ENCODE results near the gene STK10. TPM values are rescaled to one million over a fixed set of nuclear protein-coding genes. Genes with fewer than 3 reads are reported as not detected.

STK10 gene
- total RNA-seq, 1 experiment from 2014 or later = 24.9 TPM

DNA sequence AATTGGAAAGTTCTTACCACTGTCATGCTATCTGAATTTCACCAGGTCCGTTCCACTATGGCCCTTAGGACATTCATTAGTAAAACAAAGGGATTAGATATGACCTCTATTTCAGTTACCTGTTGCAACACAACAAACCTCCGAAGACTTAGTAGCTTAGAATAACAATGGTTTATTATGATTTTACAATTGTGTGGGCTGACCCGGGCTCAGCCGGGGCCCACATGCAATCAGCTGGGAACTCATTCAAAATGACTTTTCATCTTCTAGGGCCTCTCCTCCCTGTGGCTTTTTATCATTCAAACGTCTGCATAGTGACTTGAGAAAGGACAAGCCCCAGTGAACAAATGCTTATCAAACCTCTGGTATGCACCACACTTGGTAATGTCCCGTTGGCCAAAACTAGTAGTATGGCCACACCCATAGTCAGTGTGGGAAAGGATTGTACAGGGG is 179.3 kb downstream of the STK10 start:
- Histone ChIP-seq H3K4me1 (ENCODE audit: low read length) (peaks cover 22% of the 10 kb centered on the region), H3K79me2 (ENCODE audit: low read length) (peaks cover 33% of the 10 kb centered on the region), H3K27ac (ENCODE audit: low read length) (no peak overlapping the region), H3K9me3 (ENCODE audit: low read length) (no peaks in the 10 kb centered on the region), H3K27me3 (ENCODE audit: low read length) (no peaks in the 10 kb centered on the region), H2AFZ (ENCODE audit: low read length) (no peak overlapping the region), H3K9me2 (replicated peaks; ENCODE audit: insufficient read depth, low read length) (no peaks in the 10 kb centered on the region), H4K20me1 (ENCODE audit: insufficient read depth, low read depth, low read length) (peaks cover 12% of the 10 kb centered on the region; the same call in 1 of the 2 replicates), H3K36me3 (ENCODE audit: insufficient read depth, low read length) (no peaks in the 10 kb centered on the region), H3K4me3 (ENCODE audit: low read length) (no peak overlapping the region), H3K4me2 (ENCODE audit: low read depth, low read length, poor library complexity, severe bottlenecking) (no peak overlapping the region), H3K9ac (ENCODE audit: low read length) (no peak overlapping the region)
- DNase-seq = no peak

DNA sequence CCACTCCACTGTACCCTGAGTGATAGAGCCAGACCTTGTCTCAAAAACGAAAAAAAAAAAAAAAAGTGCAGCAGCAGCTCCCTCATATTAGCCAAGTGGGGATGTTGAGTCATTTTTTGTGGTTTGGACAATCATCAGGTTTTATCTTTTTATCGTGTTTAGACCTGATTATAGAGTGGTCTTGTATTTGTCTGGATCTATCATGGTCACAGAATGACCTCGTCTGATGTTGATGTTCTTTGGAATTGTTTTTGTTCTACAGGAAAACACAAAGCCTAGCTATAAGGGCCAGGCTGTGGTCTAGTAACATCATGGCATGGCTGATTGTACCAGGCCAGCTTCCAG is 179.9 kb downstream of the STK10 start:
- Histone ChIP-seq H3K9me3 (ENCODE audit: low read length) (no peaks in the 10 kb centered on the region), H3K4me2 (ENCODE audit: low read depth, low read length, poor library complexity, severe bottlenecking) (peak overlapping the region; percentile 90), H3K79me2 (ENCODE audit: low read length) (peaks cover 39% of the 10 kb centered on the region), H3K4me3 (ENCODE audit: low read length) (peak overlapping the region; percentile 83; the same call in 1 of the 2 replicates), H3K27me3 (ENCODE audit: low read length) (no peaks in the 10 kb centered on the region), H3K36me3 (ENCODE audit: insufficient read depth, low read length) (no peaks in the 10 kb centered on the region), H3K9me2 (replicated peaks; ENCODE audit: insufficient read depth, low read length) (no peaks in the 10 kb centered on the region), H3K4me1 (ENCODE audit: low read length) (peaks cover 29% of the 10 kb centered on the region), H3K27ac (ENCODE audit: low read length) (no peak overlapping the region), H4K20me1 (ENCODE audit: insufficient read depth, low read depth, low read length) (peaks cover 17% of the 10 kb centered on the region), H2AFZ (ENCODE audit: low read length) (no peak overlapping the region), H3K9ac (ENCODE audit: low read length) (no peak overlapping the region)
- DNase-seq = no peak

DNA sequence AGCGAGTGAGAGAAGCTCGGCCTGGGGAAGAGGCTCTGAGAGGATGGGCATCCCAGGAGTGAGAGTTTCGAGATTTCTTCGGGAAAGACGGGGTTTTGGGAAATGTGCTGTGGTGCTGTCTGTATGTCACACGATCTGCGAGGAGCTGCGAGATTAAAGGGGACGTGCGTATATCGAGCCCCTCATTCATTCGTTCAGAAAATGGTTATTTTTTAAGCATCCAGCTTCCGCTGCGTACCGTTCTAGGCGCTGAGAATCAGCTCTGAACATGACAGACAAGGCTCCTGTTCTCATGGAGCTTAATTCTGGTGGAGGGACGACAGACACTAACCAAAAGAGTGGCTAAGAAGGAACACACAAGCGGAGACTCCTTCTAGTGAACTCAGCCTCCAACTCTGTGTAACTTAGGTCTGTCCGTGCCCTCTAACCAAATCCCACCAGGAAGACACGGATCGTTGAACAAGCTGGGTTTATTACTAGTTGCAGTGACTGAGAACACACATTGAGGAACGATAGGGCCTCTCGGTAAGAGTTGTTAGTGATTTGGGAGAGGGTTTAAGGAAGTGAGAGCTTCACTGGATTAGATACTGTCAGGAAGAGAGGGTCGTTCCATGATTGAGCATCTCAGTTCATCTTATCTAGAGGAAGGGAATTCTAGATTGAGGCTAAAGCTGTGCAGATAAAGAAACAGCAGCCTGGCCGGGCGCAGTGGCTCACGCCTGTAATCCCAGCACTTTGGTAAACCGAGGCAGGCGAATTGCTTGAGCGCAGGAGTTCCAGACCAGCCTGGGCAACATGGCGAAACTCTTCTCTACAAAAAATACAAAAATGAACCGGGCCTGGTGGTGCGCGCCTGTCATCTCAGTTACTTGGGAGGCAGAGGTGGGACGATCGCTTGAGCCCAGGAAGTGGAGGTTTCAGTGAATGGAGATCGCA is 180.6 kb downstream of the STK10 start:
- no peaks in the 10 kb centered on the region for H3K36me3 ChIP-seq (ENCODE audit: insufficient read depth, low read length)
- peaks cover 46% of the 10 kb centered on the region for H3K79me2 ChIP-seq (ENCODE audit: low read length)
- H3K27me3 ChIP-seq (ENCODE audit: low read length) = no peaks in the 10 kb centered on the region
- H3K9me2 ChIP-seq (replicated peaks; ENCODE audit: insufficient read depth, low read length) = no peaks in the 10 kb centered on the region
- peak overlapping the region; percentile 92 for H2AFZ ChIP-seq (ENCODE audit: low read length)
- peaks cover 17% of the 10 kb centered on the region for H4K20me1 ChIP-seq (ENCODE audit: insufficient read depth, low read depth, low read length)
- peak; percentile 72 for DNase-seq
- no peak overlapping the region for H3K27ac ChIP-seq (ENCODE audit: low read length)
- H3K9ac ChIP-seq (ENCODE audit: low read length) = peak overlapping the region; percentile 78
- peak overlapping the region; percentile 83 for H3K4me3 ChIP-seq (ENCODE audit: low read length)
- peaks cover 35% of the 10 kb centered on the region for H3K4me1 ChIP-seq (ENCODE audit: low read length)
- H3K4me2 ChIP-seq (ENCODE audit: low read depth, low read length, poor library complexity, severe bottlenecking) = peak overlapping the region; percentile 90
- no peaks in the 10 kb centered on the region for H3K9me3 ChIP-seq (ENCODE audit: low read length)

DNA sequence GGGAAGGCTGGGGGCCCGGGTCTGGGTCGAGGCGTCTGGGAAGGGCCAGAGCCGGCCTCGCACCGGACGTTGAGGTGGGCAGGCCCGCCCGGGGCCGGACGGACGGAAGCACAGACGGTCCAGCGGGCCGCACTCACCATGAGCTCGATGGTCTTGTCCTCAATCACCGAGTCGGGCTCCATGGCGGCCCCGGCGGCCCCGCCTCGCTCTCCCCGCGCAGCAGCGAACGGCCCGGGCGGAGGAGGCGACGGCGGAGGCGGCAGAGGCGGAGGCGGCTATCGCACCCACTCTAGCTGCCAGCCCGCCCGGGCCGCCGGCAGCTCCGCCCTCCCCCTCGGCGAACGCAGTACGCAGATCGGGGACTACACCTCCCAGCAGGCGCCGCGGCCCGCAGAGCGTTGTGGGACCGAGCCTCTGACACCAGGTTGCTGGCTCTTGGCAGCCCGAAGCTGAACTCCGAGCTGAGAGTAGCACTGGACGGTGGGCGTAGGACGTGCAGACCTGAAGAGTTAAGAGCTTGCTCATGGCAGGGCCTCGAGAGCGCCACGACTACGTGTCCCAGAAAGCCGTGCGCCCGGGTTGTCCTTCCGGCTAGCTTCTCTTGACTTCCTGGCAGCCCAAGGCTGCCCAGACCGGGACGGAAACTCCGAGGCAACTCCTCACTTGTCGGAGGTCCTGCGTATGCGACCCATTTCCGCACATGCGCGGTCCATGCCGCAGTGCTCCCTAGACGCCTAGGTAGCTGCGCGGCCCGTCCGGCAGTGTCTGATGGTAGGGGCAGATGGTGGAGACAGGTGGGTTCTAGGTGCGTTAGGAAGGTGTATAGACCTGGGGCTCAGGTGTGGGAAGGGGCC is 181.5 kb downstream of the STK10 start, which contains the start of gene FBXW11:
TSS of gene FBXW11 (minus strand) at position 318 of the 854 bp plus-strand sequence. CDS start at position 182, 136 bp downstream.
- Histone ChIP-seq H3K36me3 (ENCODE audit: insufficient read depth, low read length) (peaks cover 5% of the 10 kb centered on the region; the same call in 1 of the 2 replicates), H3K4me3 (ENCODE audit: low read length) (peak within 1 kb of the TSS; percentile 83), H3K9me3 (ENCODE audit: low read length) (no peaks in the 10 kb centered on the region), H3K27ac (ENCODE audit: low read length) (peak within 1 kb of the TSS; percentile 71), H2AFZ (ENCODE audit: low read length) (peak within 1 kb of the TSS; percentile 92), H3K9ac (ENCODE audit: low read length) (peak within 1 kb of the TSS; percentile 78), H4K20me1 (ENCODE audit: insufficient read depth, low read depth, low read length) (peaks cover 17% of the 10 kb centered on the region), H3K79me2 (ENCODE audit: low read length) (peaks cover 54% of the 10 kb centered on the region), H3K4me1 (ENCODE audit: low read length) (peaks cover 43% of the 10 kb centered on the region), H3K4me2 (ENCODE audit: low read depth, low read length, poor library complexity, severe bottlenecking) (peak within 1 kb of the TSS; percentile 90), H3K9me2 (replicated peaks; ENCODE audit: insufficient read depth, low read length) (no peaks in the 10 kb centered on the region), H3K27me3 (ENCODE audit: low read length) (no peaks in the 10 kb centered on the region)
- DNase-seq = peak; percentile 99

DNA sequence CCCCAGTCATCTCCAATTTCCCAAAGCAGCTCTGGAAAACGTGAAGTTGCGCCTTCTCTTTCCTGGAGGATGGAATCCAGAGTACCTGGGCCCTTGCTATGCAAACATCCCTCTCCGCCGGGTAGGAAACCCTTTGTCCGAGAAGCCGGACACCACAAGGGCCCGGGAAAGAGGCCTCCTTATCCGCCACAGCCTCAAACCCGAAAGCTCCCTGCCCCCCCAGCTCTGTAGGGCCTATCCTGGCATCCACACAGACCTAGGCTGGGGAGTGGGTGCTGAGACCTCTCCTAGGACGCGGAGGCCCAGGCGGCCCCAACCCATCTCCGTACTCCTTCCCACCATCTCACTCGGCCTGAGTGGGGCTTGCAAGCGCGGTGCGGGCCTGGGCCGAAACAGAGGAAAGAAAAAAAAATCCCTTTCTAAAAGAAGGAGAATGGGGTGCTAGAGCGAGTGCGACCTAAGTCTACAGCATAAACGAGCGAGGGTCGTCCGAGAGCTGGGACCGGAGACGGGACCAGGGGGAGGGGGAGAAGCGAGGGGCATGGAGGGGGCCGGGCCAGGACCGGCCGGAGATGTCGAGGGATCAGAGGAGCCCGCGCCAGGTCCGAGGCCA is 182.2 kb downstream of the STK10 start:
- Histone ChIP-seq H3K36me3 (ENCODE audit: insufficient read depth, low read length) (peaks cover 5% of the 10 kb centered on the region; the same call in 1 of the 2 replicates), H3K9me2 (replicated peaks; ENCODE audit: insufficient read depth, low read length) (no peaks in the 10 kb centered on the region), H3K4me2 (ENCODE audit: low read depth, low read length, poor library complexity, severe bottlenecking) (peak overlapping the region; percentile 90), H3K9ac (ENCODE audit: low read length) (peak overlapping the region; percentile 78), H3K79me2 (ENCODE audit: low read length) (peaks cover 62% of the 10 kb centered on the region), H2AFZ (ENCODE audit: low read length) (no peak overlapping the region), H3K27me3 (ENCODE audit: low read length) (no peaks in the 10 kb centered on the region), H3K9me3 (ENCODE audit: low read length) (no peaks in the 10 kb centered on the region), H3K4me1 (ENCODE audit: low read length) (peaks cover 49% of the 10 kb centered on the region), H4K20me1 (ENCODE audit: insufficient read depth, low read depth, low read length) (peaks cover 17% of the 10 kb centered on the region), H3K27ac (ENCODE audit: low read length) (peak overlapping the region; percentile 71), H3K4me3 (ENCODE audit: low read length) (peak overlapping the region; percentile 83)
- peak; percentile 68 for DNase-seq

DNA sequence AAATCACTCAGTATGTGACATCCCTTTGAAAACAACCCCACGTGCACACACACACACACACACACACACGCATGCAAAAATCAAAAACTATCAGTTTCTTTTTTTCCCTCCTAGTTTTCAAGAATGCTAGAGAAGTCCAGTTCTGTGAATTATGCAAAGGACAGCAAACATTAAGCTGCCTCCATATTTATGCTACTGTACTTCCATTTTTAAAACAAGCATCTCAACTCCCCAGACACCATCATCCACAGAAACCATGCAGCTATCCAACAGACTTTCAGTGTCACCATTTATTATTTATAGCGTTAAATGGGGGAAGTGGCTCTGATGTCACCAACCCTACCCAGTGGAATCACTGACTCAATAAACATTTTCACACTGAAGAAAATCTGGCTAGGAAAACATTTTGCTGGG is 183.2 kb downstream of the STK10 start:
- Histone ChIP-seq H3K4me2 (ENCODE audit: low read depth, low read length, poor library complexity, severe bottlenecking) (peak overlapping the region; percentile 90), H3K79me2 (ENCODE audit: low read length) (peaks cover 72% of the 10 kb centered on the region), H4K20me1 (ENCODE audit: insufficient read depth, low read depth, low read length) (peaks cover 17% of the 10 kb centered on the region), H2AFZ (ENCODE audit: low read length) (no peak overlapping the region), H3K27me3 (ENCODE audit: low read length) (no peaks in the 10 kb centered on the region), H3K9me3 (ENCODE audit: low read length) (no peaks in the 10 kb centered on the region), H3K9me2 (replicated peaks; ENCODE audit: insufficient read depth, low read length) (no peaks in the 10 kb centered on the region), H3K36me3 (ENCODE audit: insufficient read depth, low read length) (peaks cover 5% of the 10 kb centered on the region; the same call in 1 of the 2 replicates), H3K27ac (ENCODE audit: low read length) (peak overlapping the region; percentile 71), H3K4me3 (ENCODE audit: low read length) (peak overlapping the region; percentile 83), H3K4me1 (ENCODE audit: low read length) (peaks cover 58% of the 10 kb centered on the region), H3K9ac (ENCODE audit: low read length) (peak overlapping the region; percentile 78)
- DNase-seq = peak; percentile 70

DNA sequence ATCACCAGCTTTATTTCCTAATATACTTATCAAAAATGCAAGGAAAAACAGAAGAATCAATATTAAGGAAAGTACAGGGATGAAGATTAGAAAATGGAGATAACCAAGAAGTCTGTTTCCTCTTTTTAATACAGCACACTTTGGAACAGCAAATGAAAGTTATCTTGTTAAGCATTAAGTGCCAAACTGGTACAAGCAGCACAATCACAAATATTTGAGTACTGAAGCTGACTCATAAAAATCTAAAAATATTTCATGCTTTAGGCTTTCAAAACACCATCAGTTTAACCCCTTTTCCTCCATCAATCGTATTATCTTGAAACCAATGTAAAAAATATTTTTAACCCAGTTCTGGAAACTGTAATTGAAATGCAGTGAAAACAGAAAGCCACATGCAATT is 184.3 kb downstream of the STK10 start:
- Histone ChIP-seq H3K4me2 (ENCODE audit: low read depth, low read length, poor library complexity, severe bottlenecking) (peak overlapping the region; percentile 90), H3K9me3 (ENCODE audit: low read length) (no peaks in the 10 kb centered on the region), H3K9me2 (replicated peaks; ENCODE audit: insufficient read depth, low read length) (no peaks in the 10 kb centered on the region), H3K4me3 (ENCODE audit: low read length) (peak overlapping the region; percentile 83), H3K27ac (ENCODE audit: low read length) (peak overlapping the region; percentile 71), H2AFZ (ENCODE audit: low read length) (no peak overlapping the region), H3K27me3 (ENCODE audit: low read length) (no peaks in the 10 kb centered on the region), H3K36me3 (ENCODE audit: insufficient read depth, low read length) (peaks cover 5% of the 10 kb centered on the region; the same call in 1 of the 2 replicates), H4K20me1 (ENCODE audit: insufficient read depth, low read depth, low read length) (peaks cover 17% of the 10 kb centered on the region), H3K9ac (ENCODE audit: low read length) (peak overlapping the region; percentile 78), H3K79me2 (ENCODE audit: low read length) (peaks cover 82% of the 10 kb centered on the region), H3K4me1 (ENCODE audit: low read length) (peaks cover 67% of the 10 kb centered on the region)
- DNase-seq = no peak
